GM12878 (cell line): ENCODE data around the gene PDE11A. TPM values are rescaled to one million over a fixed set of nuclear protein-coding genes. Genes with fewer than 3 reads are reported as not detected.

Experiments used
- NFYB ChIP-seq: IDR thresholded peaks from 2 replicates; pipeline ENCODE4 v1.6.1; 2011; ENCODE audit warnings: low read depth, mild to moderate bottlenecking, low read length, improper control_type of control experiment, moderate library complexity; ENCODE audit not compliant: insufficient read depth
- PAX8 ChIP-seq: fragments of 450-650 bp; IDR thresholded peaks from 2 replicates; pipeline ENCODE4 v1.6.1; 2017; ENCODE audit warnings: mild to moderate bottlenecking, moderate library complexity
- PRDM15 ChIP-seq: fragments of 450-650 bp; formaldehyde crosslinking; IDR thresholded peaks from 2 replicates; pipeline ENCODE4 v1.4.0; 2020; ENCODE audit warnings: mild to moderate bottlenecking, moderate library complexity
- SP1 ChIP-seq: IDR thresholded peaks from one replicate; pipeline ENCODE4 v1.6.1; 2011; ENCODE audit warnings: low read depth, low read length
- ZNF592 ChIP-seq: fragments of 450-650 bp; IDR thresholded peaks from 2 replicates; pipeline ENCODE4 v1.6.1; 2017; ENCODE audit warnings: mild to moderate bottlenecking, moderate library complexity
- polyA plus RNA-seq, 11 experiments: library from polyadenylated mRNA; depleted of rRNA in 4 of 11; unstranded in 6 of 11; stranded (reverse) in 5 of 11; fragments of >200 nt; fragmentation: Nextera tagmentation in 4 of 11; fragmentation: Illumina TruSeq in 1 of 11; extraction: Ambion mirVana in 4 of 11; extraction: Trizol in 1 of 11; gene quantifications; 1 replicate in 1 of 11; 2 replicates in 10 of 11; pipeline versions ENCODE4 v1.2.1 to v1.2.3, GENCODE V29; 2011 to 2016; ENCODE audit warnings: inconsistent platforms in 2 of 11, missing spikeins in 2 of 11, low read depth in 1 of 11
- total RNA-seq, 4 experiments: library from RNA; depleted of rRNA in 3 of 4; stranded (reverse); fragments of >200 nt in 3 of 4; fragmentation: Illumina TruSeq in 1 of 4; extraction: Trizol in 1 of 4; gene quantifications; 2 replicates each; pipeline versions ENCODE4 v1.2.1 to v1.2.3, GENCODE V29; 2013 to 2021

The PDE11A gene
- total and polyA plus RNA-seq, 10 of the 15 experiments (the other 5 are each of a cell fraction or from before 2014, with no cell fraction given) = 0.01 to 0.17 (median 0.06) TPM; not detected in 5

GRCh38 chr2:177754492-177754873, 318.1 kb downstream of the PDE11A start (continued):
- TF ChIP-seq PRDM15 = no peak
- no peak for TF ChIP-seq ZNF592
- no peak for TF ChIP-seq SP1
- no peak for TF ChIP-seq NFYB
- no peak for TF ChIP-seq PAX8
